ENCODE results near the gene SBSN.

Gene SBSN

GRCh38 chr19:35554076-35554475, 26.0 kb upstream of the SBSN start:
- DNase-seq, result no peak

DNA sequence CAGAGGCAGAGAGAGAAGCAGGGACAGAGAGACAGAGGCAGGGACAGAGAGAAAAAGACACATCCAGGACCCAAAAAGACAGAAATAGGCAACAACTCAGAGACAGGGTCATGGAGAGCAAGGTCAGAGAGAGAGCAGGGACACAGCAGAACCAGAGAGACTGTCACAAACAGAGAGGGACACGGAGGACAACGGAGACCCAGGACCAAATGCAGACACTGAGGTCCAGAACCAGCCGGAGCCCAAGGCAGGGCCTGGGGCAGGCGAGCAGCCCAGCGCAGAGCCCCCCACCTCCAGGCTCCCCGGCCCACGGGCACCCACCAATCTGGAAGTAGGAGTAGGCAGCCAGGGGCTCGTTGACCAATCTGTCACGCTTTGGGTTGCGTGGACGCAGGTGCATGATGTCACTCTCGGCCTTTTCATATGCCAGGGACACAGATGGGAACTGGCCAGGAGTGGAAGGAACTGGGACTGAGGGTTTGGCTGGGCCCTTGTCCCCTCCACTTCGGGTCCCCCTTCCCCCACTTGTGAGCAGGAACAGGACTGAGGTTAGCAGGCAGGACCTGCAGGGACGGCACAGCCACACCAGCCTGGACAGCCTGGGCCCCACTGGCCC, 25.4 kb upstream of the SBSN start:
- DNase-seq, result no peak

DNA sequence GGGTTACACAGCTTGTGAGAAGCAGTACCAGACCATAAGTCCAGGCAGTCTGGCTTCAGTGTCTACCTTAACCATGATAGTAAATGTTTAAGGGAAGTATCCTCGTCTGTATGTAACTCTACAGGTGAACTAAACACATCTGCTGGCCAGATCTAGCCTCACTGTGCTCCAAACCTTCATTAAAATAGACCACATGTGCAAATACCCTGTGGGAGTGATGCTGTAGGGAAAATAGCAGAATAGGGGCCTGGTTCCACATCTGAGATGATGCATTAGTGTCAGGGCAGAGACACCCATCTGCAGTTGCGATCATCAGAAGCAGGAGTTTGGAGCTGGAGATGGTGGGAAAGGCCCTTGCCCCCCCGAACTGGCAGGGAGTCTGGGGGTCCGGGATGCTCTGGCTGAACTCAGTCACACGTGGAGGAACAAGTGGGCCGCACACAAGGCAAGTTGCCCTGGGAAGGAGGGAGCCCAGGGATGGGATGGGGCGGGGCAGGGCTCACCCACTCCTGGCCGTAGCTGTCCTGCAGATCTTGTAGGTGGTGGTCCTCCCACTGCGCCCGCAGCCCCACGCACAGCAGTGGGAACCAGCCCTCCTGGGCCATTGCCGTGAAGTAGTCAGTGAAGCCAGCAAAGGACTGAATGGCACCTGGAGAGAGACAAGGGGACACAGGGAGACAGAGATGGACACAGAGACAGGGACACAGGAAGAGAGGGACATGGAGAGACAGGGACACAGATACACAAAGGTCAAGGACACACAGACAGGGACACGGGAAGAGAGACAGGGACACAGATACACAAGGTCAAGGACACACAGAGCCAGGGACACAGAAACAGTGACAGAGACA, 24.6 kb upstream of the SBSN start:
- DNase-seq, result no peak

DNA sequence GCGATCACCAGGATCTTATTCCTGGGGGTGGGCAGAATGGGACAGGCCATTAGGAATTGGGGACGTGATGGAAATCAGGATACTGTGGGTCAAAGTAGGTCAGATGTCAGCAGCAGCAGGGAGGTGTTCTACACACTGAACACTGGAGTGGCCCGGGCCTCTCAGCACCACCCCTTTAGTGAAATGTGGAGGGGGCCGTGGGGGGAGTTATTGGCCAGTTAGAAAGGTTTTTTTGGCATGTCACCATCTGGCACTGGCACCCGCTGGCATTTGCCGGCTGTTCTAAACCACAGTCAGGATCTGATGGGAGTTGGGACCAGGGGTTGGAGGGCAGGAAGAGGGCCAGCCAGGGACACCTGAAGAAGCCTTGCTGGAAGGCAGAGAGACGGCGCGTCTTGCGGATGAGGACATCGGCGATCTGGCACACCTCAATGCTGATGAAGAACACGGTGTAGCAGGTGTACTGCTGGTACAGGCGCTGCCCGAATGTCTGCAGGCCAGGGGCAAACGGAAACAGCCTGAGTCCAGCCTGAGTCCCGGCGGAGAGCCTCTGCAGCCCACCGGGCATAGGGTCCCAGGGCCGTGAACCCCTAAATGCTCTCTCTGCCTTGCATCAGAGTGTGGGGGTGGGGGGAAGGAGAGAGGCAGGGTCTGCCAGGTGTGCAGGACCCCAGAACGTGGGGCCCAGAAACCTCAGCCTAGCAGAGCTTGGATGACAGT, 23.1 kb upstream of the SBSN start:
- DNase-seq, result no peak

- no peak for DNase-seq
Observed at GRCh38 chr19:35549879-35550523, 21.9 kb upstream of the SBSN start.

DNA sequence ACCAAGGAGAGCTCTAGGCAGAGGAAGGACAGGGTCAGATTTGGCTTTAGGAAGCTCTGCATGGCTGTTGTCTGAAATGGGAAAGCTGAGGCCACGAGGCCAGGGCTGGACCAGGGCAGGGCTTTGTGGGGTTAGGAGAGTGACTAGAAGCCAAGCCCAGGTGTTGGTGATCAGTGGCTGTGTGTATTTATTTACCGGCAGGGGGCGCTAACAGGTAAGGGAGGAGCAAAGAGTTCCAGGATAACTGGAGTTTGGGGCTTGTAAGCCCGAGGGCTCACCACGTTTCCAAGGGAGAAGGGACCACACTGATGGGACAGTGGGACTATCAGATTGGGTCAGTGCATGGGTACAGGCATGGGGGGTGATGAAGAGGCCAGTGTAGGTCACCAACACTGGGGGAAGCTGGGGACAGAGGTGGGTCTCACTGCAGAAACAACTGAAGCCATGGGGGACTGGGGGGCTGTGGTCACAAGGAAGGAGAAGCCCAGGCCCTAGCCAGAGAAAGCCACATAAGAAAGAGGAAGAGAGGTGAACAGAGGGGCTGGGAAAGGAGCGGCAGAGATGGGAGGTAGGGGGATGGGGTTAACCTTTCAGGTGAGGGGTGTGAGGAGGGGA, 21.2 kb upstream of the SBSN start:
- peak; percentile 39 for DNase-seq

DNA sequence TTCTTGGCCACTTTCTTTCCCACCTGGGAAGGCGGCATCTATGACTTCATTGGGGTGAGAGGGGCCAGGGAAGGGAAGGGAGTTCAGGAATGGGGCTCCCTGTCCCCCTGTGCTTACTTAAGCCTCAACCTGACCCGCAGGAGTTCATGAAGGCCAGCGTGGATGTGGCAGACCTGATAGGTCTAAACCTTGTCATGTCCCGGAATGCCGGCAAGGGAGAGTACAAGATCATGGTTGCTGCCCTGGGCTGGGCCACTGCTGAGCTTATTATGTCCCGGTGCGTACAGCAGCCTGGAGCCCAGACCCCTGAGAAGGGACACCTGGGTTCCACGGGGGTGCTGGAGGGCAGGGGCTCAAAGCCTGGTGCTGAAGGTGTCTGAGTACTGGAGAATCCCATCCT, 18.4 kb upstream of the SBSN start:
- no peak for DNase-seq

GRCh38 chr19:35545855-35546381, 17.8 kb upstream of the SBSN start:
- DNase-seq, result no peak

DNA sequence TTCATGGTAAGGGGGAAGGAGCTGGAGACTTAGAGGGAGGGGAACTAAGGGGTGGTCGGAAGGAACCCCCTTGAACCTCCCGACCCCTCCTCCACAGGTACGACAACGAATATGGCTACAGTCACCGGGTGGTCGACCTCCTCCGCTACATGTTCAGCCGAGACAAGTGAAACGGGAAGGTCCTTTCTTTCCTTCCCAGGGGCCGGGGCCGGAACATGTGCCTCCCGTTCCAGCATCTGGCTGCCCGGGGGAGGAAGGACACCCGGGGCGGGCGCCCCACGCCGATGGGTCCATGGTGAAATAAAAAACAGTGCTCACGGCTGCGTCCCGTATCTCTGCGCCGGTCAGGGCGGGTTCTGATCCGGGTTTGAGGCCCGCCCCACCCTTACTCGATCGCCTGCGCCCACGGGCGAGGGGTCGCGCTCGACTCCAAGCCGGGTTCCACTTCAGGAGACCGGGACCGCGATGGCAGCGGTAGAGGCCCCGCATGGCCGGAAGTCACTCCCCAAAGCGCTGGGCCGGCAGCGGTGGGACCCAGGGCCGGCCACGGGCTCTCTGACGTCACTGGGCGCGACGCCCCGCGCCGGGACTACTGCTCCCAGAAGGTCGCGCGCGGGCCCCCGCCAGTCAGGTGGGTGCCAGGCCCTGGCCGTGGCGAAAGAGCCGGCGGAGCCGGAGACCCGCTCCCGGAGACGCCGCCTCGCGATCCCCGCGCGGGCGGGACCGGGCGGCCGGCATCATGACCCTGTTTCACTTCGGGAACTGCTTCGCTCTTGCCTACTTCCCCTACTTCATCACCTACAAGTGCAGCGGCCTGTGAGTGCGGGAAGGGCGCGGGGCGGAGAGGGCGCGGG, 17.1 kb upstream of the SBSN start, which contains the start of gene TMEM147:
TMEM147 (plus strand) TSS at position 626 of the 854 bp plus-strand sequence; CDS start at position 740, 114 bp downstream.
- DNase-seq, result peak; percentile 26

- no peak for DNase-seq
Observed at GRCh38 chr19:35544110-35544802, 16.1 kb upstream of the SBSN start.

DNA sequence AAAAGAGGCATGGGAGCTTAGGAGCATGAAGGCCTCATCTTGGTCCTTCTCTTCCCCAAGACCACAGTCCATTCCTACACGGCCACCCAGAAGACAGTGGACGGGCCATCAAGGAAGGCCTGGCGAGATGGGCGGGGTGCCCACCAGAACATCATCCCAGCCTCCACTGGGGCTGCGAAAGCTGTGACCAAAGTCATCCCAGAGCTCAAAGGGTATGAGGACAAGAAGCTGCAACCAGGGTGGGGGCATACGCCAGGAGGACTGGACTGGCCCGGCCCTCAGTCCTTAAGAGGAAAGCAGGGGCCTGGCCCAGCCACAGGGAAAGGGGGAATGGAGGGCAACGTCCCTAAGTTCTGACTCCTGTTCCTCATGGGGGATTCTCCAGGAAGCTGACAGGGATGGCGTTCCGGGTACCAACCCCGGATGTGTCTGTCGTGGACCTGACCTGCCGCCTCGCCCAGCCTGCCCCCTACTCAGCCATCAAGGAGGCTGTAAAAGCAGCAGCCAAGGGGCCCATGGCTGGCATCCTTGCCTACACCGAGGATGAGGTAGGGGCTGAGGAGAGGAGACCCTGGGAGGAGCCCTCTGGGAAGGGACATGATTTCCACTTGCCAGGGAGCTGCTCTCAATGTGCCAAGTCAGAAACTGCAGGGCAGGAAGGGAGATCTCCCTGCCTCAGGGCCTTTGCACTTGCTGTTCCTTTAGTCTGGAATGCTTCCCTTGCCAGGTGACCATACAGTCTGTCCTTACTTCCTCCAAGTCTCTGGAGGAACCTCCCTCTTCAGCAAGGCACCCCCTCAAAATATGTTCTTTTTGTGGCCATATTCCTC, 15.4 kb upstream of the SBSN start:
- DNase-seq, result no peak

GRCh38 chr19:35542209-35542608, 14.1 kb upstream of the SBSN start:
- DNase-seq, result no peak

- no peak for DNase-seq
Observed at GRCh38 chr19:35540356-35540927, 12.3 kb upstream of the SBSN start.

DNA sequence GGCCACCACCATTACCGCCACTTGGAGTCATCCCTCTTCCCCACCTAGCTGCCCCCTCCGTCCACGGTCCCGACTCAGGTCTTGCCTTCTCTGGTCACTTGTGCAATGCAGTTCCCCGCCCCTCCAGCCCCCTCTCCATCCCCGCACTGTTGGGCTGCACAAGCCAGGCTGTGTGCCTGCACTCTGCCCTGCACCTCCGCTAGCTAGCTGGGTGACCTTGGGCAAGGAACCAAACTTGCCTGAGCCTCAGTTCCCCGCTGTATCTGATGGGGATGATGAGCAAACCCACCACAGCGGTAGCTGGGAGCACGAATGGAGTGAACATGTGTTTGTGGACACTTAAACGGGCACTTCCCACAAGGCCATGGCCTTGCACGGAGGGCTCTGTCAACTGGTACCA, 11.7 kb upstream of the SBSN start:
- no peak for DNase-seq

- no peak for DNase-seq
Observed at GRCh38 chr19:35539314-35539713, 11.2 kb upstream of the SBSN start.

DNA sequence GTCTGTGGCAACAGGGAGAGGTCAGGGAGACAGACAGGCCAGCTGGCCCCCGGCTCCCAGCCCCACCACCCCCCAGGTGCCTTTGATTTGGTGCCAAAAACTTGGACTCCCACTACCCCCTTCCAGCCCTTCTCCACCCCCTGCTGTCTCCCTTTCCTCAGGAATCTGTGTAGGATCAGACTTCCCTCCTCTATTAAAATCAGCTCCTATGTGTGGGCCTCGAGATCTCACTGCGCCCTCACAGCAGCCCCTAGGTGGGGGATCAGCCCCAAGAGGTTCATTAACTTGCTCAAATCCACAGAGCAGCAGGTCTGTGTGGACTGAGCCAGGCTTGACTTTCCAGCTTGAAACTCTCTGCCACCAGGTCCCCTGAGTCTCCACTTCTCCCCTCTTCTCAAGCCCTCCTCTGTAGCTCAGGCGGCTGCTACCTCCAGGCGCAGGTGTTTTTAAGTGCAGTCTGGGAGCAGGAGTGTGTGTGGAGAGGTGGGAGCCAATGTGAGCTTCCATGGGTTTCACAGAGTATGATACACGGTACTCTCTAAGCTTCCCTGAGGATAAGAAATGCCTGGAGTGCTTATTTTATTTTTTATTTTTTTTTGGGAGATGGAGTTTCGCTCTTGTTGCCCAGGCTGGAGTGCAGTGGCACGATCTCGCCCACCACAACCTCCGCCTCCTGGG, 6.8 kb upstream of the SBSN start:
- DNase-seq, result no peak

- no peak for DNase-seq
Observed at GRCh38 chr19:35533822-35534392, 5.8 kb upstream of the SBSN start.

- DNase-seq, result no peak
Observed at GRCh38 chr19:35533201-35533821, 5.2 kb upstream of the SBSN start, which contains the start of gene GAPDHS. Gene GAPDHS, plus strand, starts transcription at chr19:35533456. Its CDS starts 72 bp downstream, at chr19:35533528.
